DMS53 (cell line): Measurements from ENCODE around the gene DIS3L2.

Experiments
- DNase-seq: peaks from one replicate; lab custom pipeline; 2025; lab: John Stamatoyannopoulos, UW

The DIS3L2 gene

GRCh38 chr2:232228971-232229894 lies 267.7 kb downstream of the DIS3L2 start:
- peak; percentile 5 for DNase-seq

- DNase-seq = no peak
These were observed 268.4 kb downstream of the DIS3L2 start for GRCh38 chr2:232229911-232230310.

- peak; percentile 48 for DNase-seq
These were observed 269.0 kb downstream of the DIS3L2 start for GRCh38 chr2:232230560-232230959.

GRCh38 chr2:232231554-232231953 lies 270.0 kb downstream of the DIS3L2 start:
- DNase-seq = no peak

GRCh38 chr2:232232915-232233314 lies 271.4 kb downstream of the DIS3L2 start:
- no peak for DNase-seq

GRCh38 chr2:232234922-232235615 lies 273.6 kb downstream of the DIS3L2 start:
- DNase-seq = peak; percentile 73

GRCh38 chr2:232235716-232236115 lies 274.2 kb downstream of the DIS3L2 start:
- DNase-seq = peak; percentile 76

- DNase-seq = peak; percentile 71
These were observed 274.7 kb downstream of the DIS3L2 start for GRCh38 chr2:232236200-232236599.

- no peak for DNase-seq
These were observed 276.0 kb downstream of the DIS3L2 start for GRCh38 chr2:232237464-232237863.

- no peak for DNase-seq
These were observed 276.6 kb downstream of the DIS3L2 start for GRCh38 chr2:232238108-232238507.

GRCh38 chr2:232238596-232238995 lies 277.1 kb downstream of the DIS3L2 start:
- no peak for DNase-seq

- DNase-seq = no peak
These were observed 278.6 kb downstream of the DIS3L2 start for GRCh38 chr2:232239951-232240681.

GRCh38 chr2:232240906-232241305 lies 279.4 kb downstream of the DIS3L2 start:
- no peak for DNase-seq

- no peak for DNase-seq
These were observed 280.8 kb downstream of the DIS3L2 start for GRCh38 chr2:232242316-232242715.

GRCh38 chr2:232245111-232245510 lies 283.6 kb downstream of the DIS3L2 start:
- no peak for DNase-seq

- no peak for DNase-seq
These were observed 284.7 kb downstream of the DIS3L2 start for GRCh38 chr2:232246245-232246644.

GRCh38 chr2:232249096-232249495 lies 287.6 kb downstream of the DIS3L2 start:
- no peak for DNase-seq

- no peak for DNase-seq
These were observed 289.0 kb downstream of the DIS3L2 start for GRCh38 chr2:232250246-232251175.

- no peak for DNase-seq
These were observed 293.5 kb downstream of the DIS3L2 start for GRCh38 chr2:232255033-232255432.

- DNase-seq = peak; percentile 5
These were observed 298.6 kb downstream of the DIS3L2 start for GRCh38 chr2:232260075-232260474.

GRCh38 chr2:232261776-232262175 lies 300.3 kb downstream of the DIS3L2 start:
- no peak for DNase-seq
